GM18870 (cell line): ENCODE measurements around the gene ASTN2.

Source experiments
- ATAC-seq: cut with Tn5 transposase; IDR thresholded peaks from one replicate; pipeline ENCODE4 v1.9.1; 2021; ENCODE audit warnings: moderate library complexity; ENCODE audit not compliant: unreplicated experiment

The ASTN2 gene

GRCh38 chr9:117365438-117365837, 49.4 kb downstream of the ASTN2 start:
- ATAC-seq, result no peak

DNA sequence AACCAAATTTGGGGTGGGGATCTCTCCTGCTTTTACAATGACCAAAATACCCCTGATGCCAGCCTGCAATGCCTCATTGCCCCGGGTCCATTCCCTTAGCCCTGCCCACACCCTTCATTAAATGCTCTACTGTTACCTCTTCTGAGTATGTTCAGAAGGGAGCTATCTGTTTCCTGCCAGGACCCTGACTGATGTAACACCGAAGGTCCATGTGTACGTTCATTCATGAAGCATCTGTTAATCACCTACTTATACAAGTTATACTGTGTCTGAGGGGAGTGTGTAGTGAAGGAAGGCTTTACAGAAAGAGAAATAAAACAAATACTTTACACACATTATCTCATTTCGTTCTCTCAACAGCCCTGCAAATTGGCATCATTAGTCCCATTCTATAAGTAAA, 51.9 kb downstream of the ASTN2 start:
- ATAC-seq, result no peak

DNA sequence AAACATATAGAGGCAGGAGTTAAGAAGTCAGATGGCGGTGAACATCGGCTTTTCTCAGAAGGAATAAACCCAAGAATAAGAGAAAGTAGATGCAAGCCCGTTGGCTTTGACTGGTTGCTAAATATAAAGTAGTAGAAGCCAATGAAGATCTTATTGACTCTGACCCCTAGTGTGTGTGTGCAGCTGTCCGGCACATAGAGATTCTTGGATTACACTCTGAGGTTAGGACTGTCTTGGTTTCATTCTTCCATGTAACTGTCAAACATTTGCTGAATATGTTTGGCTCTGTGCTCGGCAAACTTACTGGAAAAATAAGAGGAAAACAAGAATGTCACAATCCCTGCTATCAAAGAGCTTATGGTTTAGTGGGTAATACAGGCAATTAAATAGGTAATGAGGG, 54.9 kb downstream of the ASTN2 start:
- no peak for ATAC-seq

DNA sequence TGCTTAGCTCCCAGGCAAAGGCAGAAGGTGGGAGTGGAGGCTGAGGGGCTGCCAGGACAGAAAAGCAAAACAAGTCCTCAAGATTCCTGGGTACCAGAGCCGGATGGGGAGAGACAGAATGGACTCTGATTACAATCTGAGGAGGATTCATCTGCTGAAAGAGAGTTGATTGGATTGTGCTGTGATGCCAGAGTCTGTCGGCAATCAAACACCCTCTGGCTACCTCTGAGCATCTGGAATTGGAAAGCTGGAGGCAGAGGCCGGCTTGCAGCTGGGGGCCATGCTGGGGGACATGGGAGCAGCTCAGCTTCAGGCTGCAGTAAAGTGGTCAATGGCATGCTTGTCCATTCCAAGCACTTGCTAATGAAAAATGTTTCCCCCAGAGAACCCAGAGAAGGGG, 59.3 kb downstream of the ASTN2 start:
- ATAC-seq, result no peak

DNA sequence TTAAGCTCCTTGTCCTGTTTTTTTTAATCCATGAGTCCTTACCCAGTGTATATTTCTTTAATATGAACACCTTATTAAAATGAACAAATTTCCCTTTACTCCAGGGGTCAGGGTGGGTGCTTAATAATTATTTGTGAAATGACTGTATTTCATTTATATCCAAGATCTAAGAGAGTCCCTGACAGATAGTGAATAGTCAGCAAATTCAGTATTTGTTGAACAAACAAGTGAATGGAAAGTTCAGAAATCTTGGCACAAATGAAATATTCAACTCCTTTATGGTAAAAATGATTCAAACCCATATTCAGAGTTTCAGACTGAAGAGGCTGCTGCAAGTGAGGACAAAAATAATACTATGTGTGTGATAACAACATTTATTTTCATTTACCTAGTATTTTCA, 59.9 kb downstream of the ASTN2 start:
- ATAC-seq, result no peak

DNA sequence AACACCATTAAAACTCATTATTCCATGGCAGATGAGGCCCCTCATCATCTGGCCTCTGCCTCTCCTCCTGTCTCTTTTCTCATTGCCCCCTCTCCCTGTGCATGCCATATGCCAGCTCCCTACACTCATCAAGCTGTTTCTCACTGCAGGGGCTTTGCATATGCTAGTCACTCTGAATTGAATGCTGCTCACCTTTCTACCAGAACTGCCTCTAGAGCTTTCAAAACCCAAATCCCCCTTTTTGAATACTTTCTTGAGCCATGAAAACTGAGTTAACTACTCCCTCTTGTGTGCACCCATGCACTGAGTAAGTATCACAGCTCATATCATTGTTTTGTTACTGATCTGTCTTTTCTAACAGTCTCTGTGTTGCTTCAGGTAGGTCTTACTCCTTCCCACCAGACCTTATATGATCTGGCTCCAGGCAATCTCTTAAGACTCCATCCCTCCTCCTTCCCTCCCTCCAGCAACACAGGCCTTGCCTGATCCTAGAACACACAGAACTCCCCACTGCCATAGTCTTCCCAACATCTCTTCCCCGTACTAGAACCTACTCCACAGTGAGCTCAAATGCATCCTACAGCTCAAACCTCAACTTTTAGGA, 60.5 kb downstream of the ASTN2 start:
- ATAC-seq, result no peak

- no peak for ATAC-seq
Measured at GRCh38 chr9:117344892-117345660, 69.8 kb downstream of the ASTN2 start.

GRCh38 chr9:117343427-117343826, 71.4 kb downstream of the ASTN2 start:
- ATAC-seq, result no peak

DNA sequence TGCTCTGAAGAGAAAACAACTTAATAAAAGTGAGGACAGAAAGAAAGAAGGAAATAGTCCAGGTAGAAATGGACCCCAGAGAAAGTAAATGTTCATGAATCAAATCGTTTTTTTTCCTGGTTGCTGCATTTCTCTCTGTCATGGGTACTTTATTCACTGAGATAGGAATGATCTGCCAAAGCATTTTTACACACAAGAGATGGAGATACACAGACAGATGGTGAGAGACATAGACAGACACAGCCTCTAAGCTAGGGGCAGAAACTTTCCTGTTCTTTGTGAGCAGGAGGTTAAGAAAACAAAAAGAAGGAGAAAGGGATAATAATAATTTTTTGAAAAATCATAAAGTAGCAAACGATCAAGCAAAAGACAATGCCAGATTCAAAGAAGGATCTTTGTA, 73.7 kb downstream of the ASTN2 start:
- ATAC-seq, result no peak

GRCh38 chr9:117340422-117340821, 74.4 kb downstream of the ASTN2 start:
- no peak for ATAC-seq

- no peak for ATAC-seq
Measured at GRCh38 chr9:117335837-117336433, 78.9 kb downstream of the ASTN2 start.

GRCh38 chr9:117334101-117334500, 80.8 kb downstream of the ASTN2 start:
- ATAC-seq, result no peak

- ATAC-seq, result no peak
Measured at GRCh38 chr9:117325831-117326230, 89.0 kb downstream of the ASTN2 start.

DNA sequence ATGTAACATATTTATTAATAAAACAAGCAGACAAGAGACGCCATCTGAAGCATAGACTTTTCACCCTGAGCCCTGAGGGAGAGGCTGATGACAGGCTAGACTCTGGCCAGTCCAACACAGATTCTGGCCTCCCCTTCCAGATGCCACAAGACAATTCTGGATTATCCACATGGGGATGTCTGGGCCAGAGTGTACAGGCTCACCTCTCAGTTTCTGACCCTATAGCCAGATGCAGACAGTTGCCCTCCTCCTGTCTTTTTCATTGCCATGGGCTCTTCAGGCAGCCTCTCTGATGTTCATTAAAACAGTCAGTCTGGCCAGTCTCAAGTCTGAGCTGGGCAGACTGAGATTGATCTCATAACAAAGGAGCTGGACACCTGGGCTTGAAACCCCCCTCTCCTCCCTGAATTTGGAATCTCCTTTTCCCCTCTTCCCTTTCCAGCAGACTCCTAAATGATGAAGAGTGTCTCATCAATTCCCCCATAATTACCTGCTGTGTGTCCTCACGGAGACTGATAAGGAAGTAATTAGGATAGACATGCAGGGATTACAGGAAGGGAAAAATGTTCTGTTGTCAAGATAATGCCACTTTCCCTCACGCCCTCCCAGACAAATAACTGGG, 89.6 kb downstream of the ASTN2 start:
- ATAC-seq, result no peak

GRCh38 chr9:117323390-117323789, 91.5 kb downstream of the ASTN2 start:
- ATAC-seq, result no peak

GRCh38 chr9:117317192-117317591, 97.7 kb downstream of the ASTN2 start:
- ATAC-seq, result no peak

DNA sequence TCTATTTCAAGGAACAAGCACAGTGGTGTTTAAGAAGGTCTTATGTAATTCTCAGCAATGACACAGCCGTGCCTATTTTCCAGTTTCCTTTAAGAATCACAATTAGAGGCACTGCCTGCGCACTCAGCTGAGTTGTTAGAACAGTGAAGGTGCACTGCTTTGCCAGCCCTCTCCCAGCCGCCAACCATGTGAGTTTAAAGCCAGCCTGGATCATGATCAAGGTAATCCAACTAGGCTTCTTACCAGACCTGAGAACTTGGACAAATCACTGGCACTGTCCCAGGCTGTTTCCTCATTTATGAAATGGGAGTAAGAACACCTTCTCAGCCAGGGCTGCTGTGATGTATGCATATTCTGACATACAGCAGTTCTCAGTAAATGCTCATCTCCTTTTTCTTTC, 99.6 kb downstream of the ASTN2 start:
- ATAC-seq, result no peak

DNA sequence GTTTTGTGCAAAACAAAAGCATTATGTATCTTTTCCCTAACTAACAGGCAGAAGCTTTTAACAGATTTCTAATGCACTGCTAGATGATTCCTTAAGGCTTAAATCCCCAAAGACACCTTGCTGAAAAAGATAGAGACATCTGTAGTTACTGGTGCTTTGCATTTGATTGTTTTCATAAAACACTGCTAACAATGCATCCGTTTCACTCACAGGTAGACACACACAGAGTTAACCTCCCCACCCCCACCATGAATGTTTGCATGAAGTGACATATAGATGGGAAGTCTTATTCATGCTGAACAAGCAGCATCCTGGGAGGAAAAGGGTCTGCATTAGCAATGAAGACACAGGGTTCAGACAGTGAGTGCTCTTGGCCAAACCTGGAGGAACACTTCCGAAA, 100.9 kb downstream of the ASTN2 start:
- ATAC-seq, result no peak

- no peak for ATAC-seq
Measured at GRCh38 chr9:117307701-117308100, 107.2 kb downstream of the ASTN2 start.

GRCh38 chr9:117306032-117306431, 108.8 kb downstream of the ASTN2 start:
- no peak for ATAC-seq

DNA sequence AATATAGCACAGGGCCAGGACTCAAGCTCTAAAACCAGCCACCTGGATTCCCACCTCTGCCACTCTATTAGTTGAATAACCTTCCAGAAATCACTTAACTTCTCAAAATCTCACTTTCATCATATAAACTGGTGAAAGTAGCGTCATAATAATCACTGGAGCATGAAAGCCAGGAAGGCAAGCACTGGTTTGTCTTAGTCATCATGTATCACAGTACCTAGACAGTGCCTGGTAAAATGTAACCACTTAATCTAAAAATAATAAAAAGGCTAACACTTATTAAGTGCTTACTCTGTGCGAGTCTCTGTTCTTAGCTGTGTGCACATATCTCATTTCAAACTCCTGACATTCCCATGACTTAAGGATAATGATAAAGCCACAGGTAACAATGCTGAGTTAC, 109.4 kb downstream of the ASTN2 start:
- ATAC-seq, result no peak

GRCh38 chr9:117304549-117304948, 110.3 kb downstream of the ASTN2 start:
- ATAC-seq, result no peak
